OCI-LY7 (cell line): Measurements from ENCODE around the gene LRRC72.

Source experiments
- EZH2phosphoT487 ChIP-seq: fragments of 200-600 bp; sonication (generic); IDR thresholded peaks from 2 replicates; pipeline ENCODE4 v1.6.1; 2018; ENCODE audit warnings: low read depth, borderline replicate concordance, mild to moderate bottlenecking, mixed run types, antibody characterized with exemption, low read length, moderate library complexity, mixed read lengths
- TF ChIP-seq, protein P1 (sequence below): fragments of 200-600 bp; sonication (generic); conservative IDR thresholded peaks from 2 replicates; pipeline ENCODE4 v1.5.1; 2014; ENCODE audit warnings: mild to moderate bottlenecking, antibody characterized with exemption, low read length, moderate library complexity, mixed read lengths

DNA sequence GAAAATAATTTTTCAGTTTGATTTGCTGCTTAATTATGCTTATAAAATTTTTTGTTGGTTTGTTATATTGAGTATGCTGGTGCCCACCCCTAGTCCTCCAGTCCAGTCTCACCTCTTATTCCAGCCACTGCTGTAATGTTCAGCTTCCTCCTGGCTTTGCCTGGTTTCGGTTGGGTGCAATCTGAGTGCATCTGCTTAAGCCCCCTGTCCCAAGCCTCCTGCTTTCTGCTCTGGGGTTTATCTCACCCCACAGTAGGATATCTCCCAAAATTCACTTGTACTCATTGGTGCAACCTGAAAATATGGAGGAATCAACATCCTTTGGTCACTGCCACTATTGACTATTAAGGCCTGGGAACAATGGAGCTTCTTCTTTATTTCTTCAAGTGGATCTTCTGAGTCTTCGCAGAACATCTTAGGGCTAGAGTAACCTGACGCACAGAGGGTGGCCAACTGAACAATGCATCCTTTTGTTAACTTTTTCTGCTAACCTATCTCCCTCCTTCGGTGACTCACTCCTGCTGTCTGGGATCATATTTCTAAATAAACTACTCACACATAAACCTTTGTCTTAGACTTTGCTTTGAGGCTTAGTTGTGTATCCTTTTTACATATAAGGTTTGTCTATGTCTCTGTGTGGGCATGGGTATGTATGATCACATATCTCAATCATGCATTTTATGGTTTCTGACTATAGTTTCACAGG lies 42.0 kb upstream of the LRRC72 start:
- no peak for TF ChIP-seq EZH2phosphoT487
- TF ChIP-seq, protein P1, sequence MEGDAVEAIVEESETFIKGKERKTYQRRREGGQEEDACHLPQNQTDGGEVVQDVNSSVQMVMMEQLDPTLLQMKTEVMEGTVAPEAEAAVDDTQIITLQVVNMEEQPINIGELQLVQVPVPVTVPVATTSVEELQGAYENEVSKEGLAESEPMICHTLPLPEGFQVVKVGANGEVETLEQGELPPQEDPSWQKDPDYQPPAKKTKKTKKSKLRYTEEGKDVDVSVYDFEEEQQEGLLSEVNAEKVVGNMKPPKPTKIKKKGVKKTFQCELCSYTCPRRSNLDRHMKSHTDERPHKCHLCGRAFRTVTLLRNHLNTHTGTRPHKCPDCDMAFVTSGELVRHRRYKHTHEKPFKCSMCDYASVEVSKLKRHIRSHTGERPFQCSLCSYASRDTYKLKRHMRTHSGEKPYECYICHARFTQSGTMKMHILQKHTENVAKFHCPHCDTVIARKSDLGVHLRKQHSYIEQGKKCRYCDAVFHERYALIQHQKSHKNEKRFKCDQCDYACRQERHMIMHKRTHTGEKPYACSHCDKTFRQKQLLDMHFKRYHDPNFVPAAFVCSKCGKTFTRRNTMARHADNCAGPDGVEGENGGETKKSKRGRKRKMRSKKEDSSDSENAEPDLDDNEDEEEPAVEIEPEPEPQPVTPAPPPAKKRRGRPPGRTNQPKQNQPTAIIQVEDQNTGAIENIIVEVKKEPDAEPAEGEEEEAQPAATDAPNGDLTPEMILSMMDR: no peak
